Lung (tissue), 12 donors: Measurements from ENCODE around the gene IL1RAPL1. TPM values are rescaled to one million over a fixed set of nuclear protein-coding genes. Genes with fewer than 3 reads are reported as not detected.

Source experiments
- ATAC-seq: fragments of 200-7000 bp; cut with Tn5 transposase; one replicate; pipeline ENCODE4 v1.9.1; 2020; ENCODE audit warnings: moderate number of reproducible peaks; ENCODE audit not compliant: insufficient read depth, low FRiP score
- DNase-seq, 3 donors: peaks; one replicate each; pipeline ENCODE4 v3.0.0-alpha.2; 2013 to 2017
- H3K27ac ChIP-seq, 2 donors: one replicate each; pipeline ENCODE4 v1.5.1; 2013; ENCODE audit warnings: mild to moderate bottlenecking in 2 of 2, moderate library complexity in 2 of 2, control low read depth in 1 of 2, inconsistent platforms in 1 of 2, low read depth in 1 of 2, low read length in 1 of 2
- H3K27me3 ChIP-seq, 3 donors: one replicate each; pipeline ENCODE4 v1.5.1; 2013; ENCODE audit warnings: low read length in 2 of 3; ENCODE audit not compliant: control insufficient read depth in 3 of 3, insufficient read depth in 3 of 3
- H3K36me3 ChIP-seq, 4 donors: one replicate each; pipeline ENCODE4 v1.5.1; 2013; ENCODE audit warnings: low read length in 4 of 4, mild to moderate bottlenecking in 1 of 4, moderate library complexity in 1 of 4; ENCODE audit not compliant: control insufficient read depth in 4 of 4, insufficient read depth in 4 of 4
- H3K4me1 ChIP-seq, 5 donors: one replicate each; pipeline ENCODE4 v1.5.1; 2013; ENCODE audit warnings: low read length in 5 of 5, mild to moderate bottlenecking in 2 of 5, moderate library complexity in 1 of 5; ENCODE audit not compliant: control insufficient read depth in 5 of 5, insufficient read depth in 5 of 5
- H3K4me3 ChIP-seq: one replicate; pipeline ENCODE4 v1.5.1; 2013; ENCODE audit warnings: mild to moderate bottlenecking, control low read depth, moderate library complexity
- H3K9ac ChIP-seq, 2 donors: one replicate each; pipeline ENCODE4 v1.5.1; 2013; ENCODE audit warnings: low read length in 2 of 2, control low read depth in 1 of 2; ENCODE audit not compliant: insufficient read depth in 1 of 2
- H3K9me3 ChIP-seq, 4 donors: one replicate each; pipeline ENCODE4 v1.5.1; 2013; ENCODE audit warnings: low read length in 3 of 4, mild to moderate bottlenecking in 1 of 4, moderate library complexity in 1 of 4; ENCODE audit not compliant: control insufficient read depth in 4 of 4, insufficient read depth in 3 of 4
- CTCF ChIP-seq: IDR thresholded peaks from 2 replicates; pipeline ENCODE4 v1.5.1; 2012; ENCODE audit warnings: mild to moderate bottlenecking; ENCODE audit errors: control extremely low read depth, extremely low read depth
- WGBS, 2 donors: extraction: QIAGEN DNeasy Blood & Tissue Kit; methylation state at CpG; one replicate each; pipeline ENCODE4 v1.1.7; 2013; 5-methylcytosine and 5-hydroxymethylcytosine counted together
- polyA plus RNA-seq, 2 donors: library from polyadenylated mRNA; stranded (reverse); fragments of 200-250 nt; gene quantifications; one replicate each; pipeline ENCODE4 v1.2.1, GENCODE V29; 2013
- total RNA-seq, 2 donors: library from RNA; depleted of rRNA in 1 of 2; stranded (reverse); fragments of >200 nt in 1 of 2; gene quantifications; one replicate each; pipeline ENCODE4 v1.2.1, GENCODE V29; 2014 to 2021
- donor health status: control.
- donor health status: control.
- donor health status: Bipolar disorder and iron deficiency.
- donor health status: healthy.
- donor health status: DM: yes; HTN: yes; CAD: no.

Gene IL1RAPL1
- total and polyA plus RNA-seq, 4 donors = 2.2 TPM; not detected in 3

- no peaks in the 10 kb centered on the region for H3K27me3 ChIP-seq
- H3K9ac ChIP-seq = no peak overlapping the region
- DNase-seq = no peak
- ATAC-seq = no peak
- TF ChIP-seq CTCF = no peak
- H3K36me3 ChIP-seq = no peaks in the 10 kb centered on the region
- no peak overlapping the region for H3K27ac ChIP-seq
- no peaks in the 10 kb centered on the region for H3K4me1 ChIP-seq
- no peak overlapping the region for H3K4me3 ChIP-seq
- no peaks in the 10 kb centered on the region for H3K9me3 ChIP-seq
- 65 to 80% methylated on average over 2 of the region's 2 CpGs for WGBS, 2 donors
Observed at GRCh38 chrX:29872831-29873230, 1285.6 kb downstream of the IL1RAPL1 start.

DNA sequence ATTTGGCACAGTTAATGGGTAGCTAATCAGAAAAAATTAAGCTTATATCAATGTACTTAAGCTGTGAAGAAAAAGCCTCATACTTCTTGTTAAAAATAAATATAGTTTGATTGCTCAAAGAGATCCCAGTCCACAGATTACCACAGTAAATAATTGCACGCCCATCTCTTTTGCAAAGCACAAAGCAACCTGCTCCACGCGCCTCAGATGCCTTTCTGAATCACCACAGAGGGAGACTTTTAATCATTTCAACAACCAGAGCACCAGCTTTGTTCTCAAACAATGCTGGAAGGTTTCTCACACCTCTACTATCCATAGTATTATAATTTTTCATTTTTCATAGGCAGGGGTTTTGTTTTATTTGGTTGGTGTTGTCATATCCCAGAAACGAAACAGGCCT lies 1289.5 kb downstream of the IL1RAPL1 start:
- H3K36me3 ChIP-seq = no peaks in the 10 kb centered on the region
- no peak overlapping the region for H3K4me3 ChIP-seq
- H3K9ac ChIP-seq = no peak overlapping the region
- DNase-seq (no peak), ATAC-seq (no peak)
- no peaks in the 10 kb centered on the region for H3K4me1 ChIP-seq
- H3K27me3 ChIP-seq = peaks cover 0 to 2% (median 0%) of the 10 kb centered on the region in 3 donors
- WGBS, 2 donors = 61 to 90% methylated on average over 4 of the region's 4 CpGs
- no peaks in the 10 kb centered on the region for H3K9me3 ChIP-seq
- no peak overlapping the region for H3K27ac ChIP-seq
- TF ChIP-seq CTCF = no peak

- peaks cover 0 to 6% (median 3%) of the 10 kb centered on the region in 3 donors for H3K27me3 ChIP-seq
- H3K9ac ChIP-seq = no peak overlapping the region
- H3K36me3 ChIP-seq = no peaks in the 10 kb centered on the region
- H3K4me3 ChIP-seq = no peak overlapping the region
- DNase-seq = no peak
- 55 to 81% methylated on average over 3 of the region's 3 CpGs for WGBS, 2 donors
- ATAC-seq = no peak
- H3K4me1 ChIP-seq = no peaks in the 10 kb centered on the region
- no peak overlapping the region for H3K27ac ChIP-seq
- no peaks in the 10 kb centered on the region for H3K9me3 ChIP-seq
- TF ChIP-seq CTCF = no peak
Observed at GRCh38 chrX:29880977-29881376, 1293.7 kb downstream of the IL1RAPL1 start.

DNA sequence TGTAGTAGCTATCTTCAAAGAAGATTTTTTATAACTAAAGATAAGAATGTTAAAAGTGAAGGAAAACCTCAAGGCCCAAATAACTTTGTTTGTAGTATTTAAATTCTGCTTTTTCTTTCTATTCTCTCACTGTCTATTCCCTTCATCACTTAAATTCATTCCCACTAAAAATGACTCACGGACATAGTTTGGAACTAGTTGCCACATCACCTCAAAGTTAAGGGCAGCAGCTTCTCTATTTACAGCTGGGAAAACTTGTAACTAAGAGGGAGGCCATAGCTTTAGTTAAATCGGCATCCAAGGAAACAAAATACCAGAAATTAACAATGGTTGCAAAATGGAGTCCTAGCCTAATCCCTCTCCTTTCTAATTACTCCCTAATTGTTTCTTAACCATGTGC lies 1302.8 kb downstream of the IL1RAPL1 start:
- Histone ChIP-seq H3K27me3 (peaks cover 0 to 10% (median 0%) of the 10 kb centered on the region in 3 donors), H3K9ac (no peak overlapping the region), H3K36me3 (no peaks in the 10 kb centered on the region), H3K4me3 (no peak overlapping the region), H3K9me3 (no peaks in the 10 kb centered on the region), H3K4me1 (peaks cover 0 to 2% (median 0%) of the 10 kb centered on the region in 5 donors), H3K27ac (no peak overlapping the region)
- no peak for ATAC-seq
- no peak for TF ChIP-seq CTCF
- 74 to 86% methylated on average over 2 of the region's 2 CpGs for WGBS, 2 donors
- no peak for DNase-seq
